Activated T-helper 2 cell treated with anti-CD3 and anti-CD28 coated beads, Interferon-gamma antibody, Interleukin-2, Interleukin-4, amounts not matched to agents 10 μg/mL and 5 μg/mL and 100 μg/mL, durations not matched to agents 14 hours and 24 hours and 36 hours (primary cell): ENCODE results near the gene SH2D1B. TPM values are rescaled to one million over a fixed set of nuclear protein-coding genes. Genes with fewer than 3 reads are reported as not detected.

Experiments used
- DNase-seq: peaks from one replicate; pipeline ENCODE4 v3.0.0; 2021; ENCODE audit warnings: low spot score
- H3K27ac Mint-ChIP-seq: one replicate; pipeline ENCODE4 v1.8.0; 2021; ENCODE audit warnings: mixed read lengths
- H3K27me3 Mint-ChIP-seq: one replicate; pipeline ENCODE4 v1.8.0; 2021; ENCODE audit warnings: low read depth, mixed read lengths
- H3K36me3 Mint-ChIP-seq: one replicate; pipeline ENCODE4 v1.8.0; 2021; ENCODE audit warnings: low read depth, mixed read lengths
- H3K4me1 Mint-ChIP-seq: one replicate; pipeline ENCODE4 v1.8.0; 2021; ENCODE audit warnings: low read depth, mixed read lengths
- H3K4me3 Mint-ChIP-seq: one replicate; pipeline ENCODE4 v1.8.0; 2021; ENCODE audit warnings: low read depth, mild to moderate bottlenecking, moderate library complexity, mixed read lengths
- H3K9me3 Mint-ChIP-seq: one replicate; pipeline ENCODE4 v1.8.0; 2021; ENCODE audit warnings: mixed read lengths
- intact Hi-C: fragments of 100-400 bp; cut with micrococcal nuclease; formaldehyde crosslinking; loops from one replicate; pipeline ENCODE4 v1.15.1; 2023
- total RNA-seq: library from RNA; stranded (reverse); gene quantifications from 2 replicates; pipeline ENCODE4 v1.2.3, GENCODE V29; 2022

Gene SH2D1B
- total RNA-seq, 1 donor from 2014 or later = 0.84 TPM

GRCh38 chr1:162372159-162373071 is 39.5 kb downstream of the SH2D1B start:
- no peak overlapping the region for H3K4me3 Mint-ChIP-seq
- H3K27me3 Mint-ChIP-seq = no peaks in the 10 kb centered on the region
- H3K27ac Mint-ChIP-seq = no peak overlapping the region
- no peaks in the 10 kb centered on the region for H3K4me1 Mint-ChIP-seq
- DNase-seq = no peak
- no peaks in the 10 kb centered on the region for H3K36me3 Mint-ChIP-seq
- H3K9me3 Mint-ChIP-seq = no peaks in the 10 kb centered on the region
- intact Hi-C loops = no loop called here

GRCh38 chr1:162371611-162372010 is 40.3 kb downstream of the SH2D1B start:
- no peaks in the 10 kb centered on the region for H3K9me3 Mint-ChIP-seq
- intact Hi-C loops = no loop called here
- no peak overlapping the region for H3K27ac Mint-ChIP-seq
- DNase-seq = no peak
- no peaks in the 10 kb centered on the region for H3K27me3 Mint-ChIP-seq
- no peaks in the 10 kb centered on the region for H3K36me3 Mint-ChIP-seq
- H3K4me3 Mint-ChIP-seq = no peak overlapping the region
- H3K4me1 Mint-ChIP-seq = no peaks in the 10 kb centered on the region

- Mint-ChIP-seq H3K27ac (no peak overlapping the region), H3K4me3 (no peak overlapping the region), H3K9me3 (no peaks in the 10 kb centered on the region), H3K27me3 (no peaks in the 10 kb centered on the region), H3K36me3 (no peaks in the 10 kb centered on the region), H3K4me1 (no peaks in the 10 kb centered on the region)
- intact Hi-C loops = no loop called here
- no peak for DNase-seq
Observed at GRCh38 chr1:162370721-162371120, 41.2 kb downstream of the SH2D1B start.

- no peak overlapping the region for H3K27ac Mint-ChIP-seq
- DNase-seq = no peak
- H3K36me3 Mint-ChIP-seq = no peaks in the 10 kb centered on the region
- H3K9me3 Mint-ChIP-seq = no peaks in the 10 kb centered on the region
- no peaks in the 10 kb centered on the region for H3K27me3 Mint-ChIP-seq
- no peaks in the 10 kb centered on the region for H3K4me1 Mint-ChIP-seq
- no peak overlapping the region for H3K4me3 Mint-ChIP-seq
- intact Hi-C loops = no loop called here
Observed at GRCh38 chr1:162370161-162370560, 41.8 kb downstream of the SH2D1B start.

GRCh38 chr1:162369571-162369970 is 42.4 kb downstream of the SH2D1B start:
- Mint-ChIP-seq H3K27ac (no peak overlapping the region), H3K36me3 (no peaks in the 10 kb centered on the region), H3K4me3 (no peak overlapping the region), H3K27me3 (no peaks in the 10 kb centered on the region), H3K9me3 (no peaks in the 10 kb centered on the region), H3K4me1 (no peaks in the 10 kb centered on the region)
- intact Hi-C loops = no loop called here
- no peak for DNase-seq

- peaks cover 2% of the 10 kb centered on the region for H3K27me3 Mint-ChIP-seq
- H3K27ac Mint-ChIP-seq = no peak overlapping the region
- H3K4me1 Mint-ChIP-seq = no peaks in the 10 kb centered on the region
- H3K9me3 Mint-ChIP-seq = no peaks in the 10 kb centered on the region
- no peak overlapping the region for H3K4me3 Mint-ChIP-seq
- no peak for DNase-seq
- intact Hi-C loops = no loop called here
- H3K36me3 Mint-ChIP-seq = no peaks in the 10 kb centered on the region
Observed at GRCh38 chr1:162368451-162368850, 43.5 kb downstream of the SH2D1B start.

DNA sequence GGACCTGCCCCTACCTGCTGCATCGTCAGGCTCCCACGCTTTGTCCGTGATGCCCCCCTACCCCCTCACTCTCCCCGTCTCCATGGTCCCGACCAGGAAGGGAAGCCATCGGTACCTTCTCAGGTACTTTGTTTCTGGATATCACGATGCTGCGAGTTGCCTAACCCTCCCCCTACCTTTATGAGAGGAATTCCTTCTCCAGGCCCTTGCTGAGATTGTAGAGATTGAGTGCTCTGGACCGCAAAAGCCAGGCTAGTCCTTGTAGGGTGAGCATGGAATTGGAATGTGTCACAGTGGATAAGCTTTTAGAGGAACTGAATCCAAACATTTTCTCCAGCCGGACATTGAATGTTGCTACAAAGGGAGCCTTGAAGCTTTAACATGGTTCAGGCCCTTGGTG is 44.2 kb downstream of the SH2D1B start:
- Mint-ChIP-seq H3K36me3 (no peaks in the 10 kb centered on the region), H3K27ac (no peak overlapping the region), H3K27me3 (peaks cover 2% of the 10 kb centered on the region), H3K4me1 (no peaks in the 10 kb centered on the region), H3K9me3 (no peaks in the 10 kb centered on the region), H3K4me3 (no peak overlapping the region)
- intact Hi-C loops = no loop called here
- no peak for DNase-seq

DNA sequence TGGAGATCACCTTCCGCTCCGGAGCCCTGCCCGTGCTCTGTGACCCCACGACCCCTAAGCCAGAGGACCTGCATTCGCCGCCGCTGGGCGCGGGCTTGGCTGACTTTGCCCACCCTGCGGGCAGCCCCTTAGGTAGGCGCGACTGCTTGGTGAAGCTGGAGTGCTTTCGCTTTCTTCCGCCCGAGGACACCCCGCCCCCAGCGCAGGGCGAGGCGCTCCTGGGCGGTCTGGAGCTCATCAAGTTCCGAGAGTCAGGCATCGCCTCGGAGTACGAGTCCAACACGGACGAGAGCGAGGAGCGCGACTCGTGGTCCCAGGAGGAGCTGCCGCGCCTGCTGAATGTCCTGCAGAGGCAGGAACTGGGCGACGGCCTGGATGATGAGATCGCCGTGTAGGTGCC is 44.9 kb downstream of the SH2D1B start:
- no peak overlapping the region for H3K27ac Mint-ChIP-seq
- no peak overlapping the region for H3K4me3 Mint-ChIP-seq
- H3K9me3 Mint-ChIP-seq = no peaks in the 10 kb centered on the region
- H3K27me3 Mint-ChIP-seq = peaks cover 2% of the 10 kb centered on the region
- H3K36me3 Mint-ChIP-seq = no peaks in the 10 kb centered on the region
- no peaks in the 10 kb centered on the region for H3K4me1 Mint-ChIP-seq
- intact Hi-C loops = no loop called here
- no peak for DNase-seq

DNA sequence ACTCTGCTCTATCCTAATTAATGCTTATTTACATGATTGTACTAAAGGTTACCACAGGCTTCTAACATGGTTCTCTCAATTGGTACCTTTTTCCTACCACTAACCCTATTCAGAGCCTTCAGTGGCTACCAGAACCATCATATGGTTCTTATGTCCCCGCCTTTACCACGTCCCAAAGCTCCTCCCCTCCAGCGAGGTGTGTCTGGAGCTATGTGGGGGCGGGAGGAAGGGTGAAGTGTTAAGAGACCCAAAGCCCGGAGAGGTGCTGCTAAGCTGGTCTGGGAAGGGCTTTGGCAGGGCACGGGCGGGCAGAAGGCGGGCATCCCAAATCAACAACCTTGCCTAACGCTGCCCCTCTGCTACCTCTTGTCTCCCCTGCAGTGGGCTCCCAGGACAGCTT is 45.3 kb downstream of the SH2D1B start:
- intact Hi-C loops = no loop called here
- Mint-ChIP-seq H3K4me3 (no peak overlapping the region), H3K4me1 (no peaks in the 10 kb centered on the region)

DNA sequence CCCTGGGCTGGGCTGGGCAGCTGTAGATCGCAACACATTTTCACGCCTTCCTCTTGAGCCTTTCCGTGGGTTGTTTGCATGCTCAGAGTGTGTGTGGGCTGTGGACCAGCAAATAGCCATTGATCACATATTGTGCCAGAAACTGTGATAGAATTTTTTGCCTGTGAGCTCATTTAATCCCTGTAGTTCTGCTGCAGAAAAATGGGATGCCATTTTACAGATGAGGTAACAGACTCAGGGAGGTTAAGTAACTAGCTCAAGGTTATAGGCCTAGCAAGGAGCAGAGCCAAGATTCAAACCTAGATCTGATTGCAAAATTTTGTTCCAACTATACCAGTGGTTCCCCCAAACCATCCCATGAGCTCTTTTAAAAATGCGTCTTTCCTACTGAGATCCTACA is 45.8 kb downstream of the SH2D1B start:
- no peak overlapping the region for H3K4me3 Mint-ChIP-seq
- no peaks in the 10 kb centered on the region for H3K4me1 Mint-ChIP-seq
- intact Hi-C loops = no loop called here
- H3K36me3 Mint-ChIP-seq = no peaks in the 10 kb centered on the region
- no peak overlapping the region for H3K27ac Mint-ChIP-seq
- no peaks in the 10 kb centered on the region for H3K9me3 Mint-ChIP-seq
- H3K27me3 Mint-ChIP-seq = peaks cover 2% of the 10 kb centered on the region
- no peak for DNase-seq

More for the DNA sequence above, 45.3 kb downstream of the SH2D1B start:
- Mint-ChIP-seq H3K9me3 (no peaks in the 10 kb centered on the region), H3K36me3 (no peaks in the 10 kb centered on the region), H3K27me3 (peaks cover 2% of the 10 kb centered on the region), H3K27ac (no peak overlapping the region)
- no peak for DNase-seq

GRCh38 chr1:162365284-162366020 is 46.5 kb downstream of the SH2D1B start:
- Mint-ChIP-seq H3K27me3 (peaks cover 2% of the 10 kb centered on the region), H3K36me3 (no peaks in the 10 kb centered on the region), H3K4me1 (no peaks in the 10 kb centered on the region), H3K27ac (no peak overlapping the region), H3K4me3 (no peak overlapping the region), H3K9me3 (no peaks in the 10 kb centered on the region)
- DNase-seq = no peak
- intact Hi-C loops = no loop called here

DNA sequence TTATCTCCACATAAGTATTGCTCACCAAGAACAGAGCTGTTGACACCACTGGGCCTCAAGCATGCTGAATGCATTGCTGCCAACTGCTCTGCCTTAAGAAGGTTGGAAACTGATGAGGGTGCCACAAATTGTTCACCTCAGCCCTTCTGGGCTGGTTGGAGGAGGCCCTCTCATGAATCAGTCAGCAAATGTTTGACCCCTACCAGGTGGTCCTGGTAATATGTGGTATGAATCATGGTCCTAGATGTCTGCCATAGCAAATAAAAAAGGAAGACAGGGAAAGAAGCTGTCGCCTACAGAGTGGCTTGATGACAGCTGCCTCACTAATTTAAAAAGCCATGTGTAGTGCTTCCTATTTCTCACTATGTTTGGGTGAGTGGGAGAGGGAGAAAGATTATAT is 47.4 kb downstream of the SH2D1B start:
- intact Hi-C loops = no loop called here
- Mint-ChIP-seq H3K36me3 (no peaks in the 10 kb centered on the region), H3K4me3 (no peak overlapping the region), H3K4me1 (no peaks in the 10 kb centered on the region), H3K27me3 (peaks cover 2% of the 10 kb centered on the region), H3K27ac (no peak overlapping the region), H3K9me3 (no peaks in the 10 kb centered on the region)
- DNase-seq = no peak

DNA sequence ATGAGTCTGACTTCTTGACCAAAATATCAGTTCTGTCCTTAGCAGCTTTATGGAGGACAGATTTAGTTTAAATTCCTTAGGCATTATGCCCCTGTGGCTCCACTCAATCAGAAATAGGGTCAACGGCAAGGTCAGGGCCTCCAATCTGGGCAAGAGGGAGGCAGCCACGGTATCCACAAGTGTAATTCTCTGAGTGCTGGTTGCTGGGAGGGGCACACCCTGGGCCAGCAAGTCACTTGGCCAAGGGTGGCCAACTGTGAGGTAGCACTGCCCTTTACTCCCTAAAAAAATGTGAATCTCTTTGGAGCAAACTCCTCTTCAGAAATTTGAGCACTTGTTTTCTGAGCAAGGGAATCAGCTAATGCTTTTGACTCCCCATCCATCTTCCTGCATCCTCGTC is 48.1 kb downstream of the SH2D1B start:
- Mint-ChIP-seq H3K36me3 (no peaks in the 10 kb centered on the region), H3K4me3 (no peak overlapping the region), H3K27me3 (peaks cover 2% of the 10 kb centered on the region), H3K27ac (no peak overlapping the region), H3K9me3 (no peaks in the 10 kb centered on the region), H3K4me1 (no peaks in the 10 kb centered on the region)
- DNase-seq = no peak
- intact Hi-C loops = no loop called here
